Measurements from ENCODE around the gene VEZF1. TPM values are rescaled to one million over a fixed set of nuclear protein-coding genes. Genes with fewer than 3 reads are reported as not detected.

VEZF1 gene
- polyA plus RNA-seq, 2 of the 4 experiments (the other 2 are of a cell fraction): 50.3 to 57.7 TPM

GRCh38 chr17:57957120-57957850, 30.8 kb downstream of the VEZF1 start:
- no peak for DNase-seq (ENCODE audit: low read depth in 1 of 2, low spot score in 1 of 2)
- whole genome bisulfite sequencing (ENCODE audit: missing lambda C conversion rate): 94% methylated on average over 8 of the region's 8 CpGs
- H3K4me1 ChIP-seq: peaks cover 60% of the 10 kb centered on the region
- TF ChIP-seq ESRRA (IDR thresholded peaks at IDR 0.05; ENCODE audit: borderline replicate concordance, low read length) (no peak), FOXS1 (CRISPR knock-in tag; IDR thresholded peaks at IDR 0.05) (no peak), KDM1A (IDR thresholded peaks at IDR 0.05; ENCODE audit: low read depth) (no peak), CEBPB (IDR thresholded peaks at IDR 0.05) (no peak)
- H3K4me2 ChIP-seq: no peak overlapping the region
- H3K9me3 ChIP-seq: no peaks in the 10 kb centered on the region
- ATAC-seq: no peak
- POLR2A ChIA-PET: no interaction called here
- peak overlapping the region; percentile 7 to 100; a peak in 3 of 6 replicates for H3K27ac ChIP-seq
- CTCF ChIA-PET: interaction anchor here (0.8 to 26.8 kb wide), 10 partner anchors 15 to 100 kb away, joined by 3 to 386 read pairs (median 35); partner anchors contain the start of gene VEZF1
- H3K4me3 ChIP-seq: no peak overlapping the region
- no peak for FAIRE-seq

- H3K27ac ChIP-seq: peak overlapping the region; percentile 93 to 100
- WGBS (ENCODE audit: missing lambda C conversion rate): 75% methylated on average over 13 of the region's 13 CpGs
Measured at GRCh38 chr17:57956291-57957119, 31.5 kb downstream of the VEZF1 start.

GRCh38 chr17:57955183-57955931, 32.7 kb downstream of the VEZF1 start, which contains the start of gene CUEDC1:
Gene CUEDC1, minus strand, starts transcription at chr17:57955412. Its CDS starts 69,848 bp downstream, at chr17:57885564.
- Histone ChIP-seq H3K4me3 (peak within 1 kb of the TSS; percentile 92), H3K9me3 (no peaks in the 10 kb centered on the region), H3K4me2 (peak within 1 kb of the TSS; percentile 96), H3K27ac (peak within 1 kb of the TSS; percentile 93 to 100), H3K4me1 (peaks cover 67% of the 10 kb centered on the region)
- no peak for FAIRE-seq
- POLR2A ChIA-PET: interaction anchor here (0.6 to 3.4 kb wide), 13 partner anchors 15 to 105 kb away, joined by 3 to 36 read pairs (median 7); partner anchors contain the start of genes MRPS23 and VEZF1
- WGBS (ENCODE audit: missing lambda C conversion rate): 2% methylated on average over 14 of the region's 79 CpGs
- CTCF ChIA-PET: interaction anchor here (0.7 to 26.8 kb wide), 14 partner anchors 16 to 172 kb away, joined by 3 to 386 read pairs (median 44); partner anchors contain the start of gene VEZF1
- peak; percentile 69 to 76 for DNase-seq (ENCODE audit: low read depth in 1 of 2, low spot score in 1 of 2)
- peak; percentile 69 to 79 for ATAC-seq
- TF ChIP-seq USF2 (IDR thresholded peaks at IDR 0.05) (no peak), JUN (IDR thresholded peaks at IDR 0.05) (peak; percentile 6 to 21; a peak in 2 of 5 replicates), FOSB (CRISPR knock-in tag; IDR thresholded peaks at IDR 0.05) (no peak), RARB (CRISPR knock-in tag; IDR thresholded peaks at IDR 0.05) (no peak), MYC (IDR thresholded peaks at IDR 0.05; ENCODE audit: borderline replicate concordance, low read length) (peak; percentile 24; the same call in 1 of the 2 replicates), PBX3 (IDR thresholded peaks at IDR 0.05) (no peak), ELK1 (IDR thresholded peaks at IDR 0.05; ENCODE audit: low read depth, low read length) (no peak), RNF2 (IDR thresholded peaks at IDR 0.05; ENCODE audit: borderline replicate concordance, low read depth) (no peak), NFE2L2 (conservative IDR thresholded peaks at IDR 0.05; ENCODE audit: low read length) (no peak), ZC3H11A (IDR thresholded peaks at IDR 0.05) (no peak), CEBPB (IDR thresholded peaks at IDR 0.05) (no peak), PHF8 (IDR thresholded peaks at IDR 0.05; ENCODE audit: borderline replicate concordance, low read depth) (no peak), ESRRA (IDR thresholded peaks at IDR 0.05; ENCODE audit: borderline replicate concordance, low read length) (no peak), RAD21 (conservative IDR thresholded peaks at IDR 0.05 in 1 of 2, IDR thresholded peaks at IDR 0.05 in 1 of 2) (peak; percentile 9 to 40; a peak in 2 of 5 replicates), TFCP2L1 (CRISPR knock-in tag; IDR thresholded peaks at IDR 0.05) (no peak), CBX2 (IDR thresholded peaks at IDR 0.05; ENCODE audit: borderline replicate concordance, low read depth) (no peak), HOXB13 (CRISPR knock-in tag; IDR thresholded peaks at IDR 0.05; ENCODE audit: low read depth) (peak; percentile 23; the same call in 1 of the 2 replicates), MAZ (IDR thresholded peaks at IDR 0.05; ENCODE audit: borderline replicate concordance, low read depth, low read length) (0 out of 2 replicates have a peak, but pooled peaks have one; percentile 15), KDM1A (IDR thresholded peaks at IDR 0.05; ENCODE audit: low read depth) (no peak)

More at GRCh38 chr17:57956291-57957119, 31.5 kb downstream of the VEZF1 start:
- FAIRE-seq: no peak
- Histone ChIP-seq H3K4me2 (peak overlapping the region; percentile 96), H3K4me1 (peaks cover 66% of the 10 kb centered on the region), H3K9me3 (no peaks in the 10 kb centered on the region), H3K4me3 (peak overlapping the region; percentile 92; the same call in 1 of the 3 replicates)
- ChIA-PET POLR2A (interaction anchor here (1.0 to 3.4 kb wide), 6 partner anchors 17 to 96 kb away, joined by 3 to 36 read pairs (median 6); partner anchors contain the start of gene VEZF1), CTCF (interaction anchor here (0.8 to 26.8 kb wide), 14 partner anchors 16 to 98 kb away, joined by 3 to 386 read pairs (median 44); partner anchors contain the start of gene VEZF1)
- TF ChIP-seq TP53 (CRISPR knock-in tag; IDR thresholded peaks at IDR 0.05) (peak; percentile 52; the same call in 1 of the 2 replicates), POLR2A (IDR thresholded peaks at IDR 0.05; ENCODE audit: low read length) (no peak), PBX3 (IDR thresholded peaks at IDR 0.05) (0 out of 2 replicates have a peak, but pooled peaks have one; percentile 13)
- no peak for DNase-seq (ENCODE audit: low read depth in 1 of 2, low spot score in 1 of 2)
- ATAC-seq: no peak

All from A549 (cell line).